Activated CD8-positive, alpha-beta memory T cell treated with anti-CD3 and anti-CD28 coated beads, Interleukin-2, amount 50 U/mL, for 24 hours (primary cell): ENCODE measurements around the gene GOLGA6L10.
"Not testable (repeated sequence)": the region's sequence is repeated elsewhere in the genome, so short reads cannot be mapped to it uniquely, and the experiment has no call there.

Experiments
- DNase-seq: peaks from one replicate; pipeline ENCODE4 v3.0.0-alpha.2; 2020; ENCODE audit errors: extremely low read depth

Gene GOLGA6L10

GRCh38 chr15:82299511-82299914 lies 49.8 kb downstream of the GOLGA6L10 start:
- DNase-seq = not testable (repeated sequence)

DNA sequence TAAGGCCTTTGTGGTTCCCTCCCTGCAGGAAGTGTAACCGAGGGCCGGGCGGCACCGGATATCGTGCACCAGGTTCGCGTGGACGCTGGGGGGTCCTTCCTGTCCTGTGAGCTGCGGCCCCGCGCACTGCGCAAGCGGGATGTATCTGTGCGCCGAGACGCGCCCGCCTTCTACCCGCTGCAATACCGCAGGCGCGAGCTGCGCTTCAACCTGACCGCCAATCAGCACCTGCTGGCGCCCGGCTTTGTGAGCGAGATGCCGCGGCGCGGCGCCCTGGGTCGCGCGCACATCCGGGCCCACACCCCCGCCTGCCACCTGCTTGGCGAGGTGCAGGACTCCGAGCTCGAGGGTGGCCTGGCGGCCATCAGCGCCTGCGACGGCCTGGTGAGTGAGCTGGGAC lies 50.8 kb downstream of the GOLGA6L10 start:
- DNase-seq = no peak

DNA sequence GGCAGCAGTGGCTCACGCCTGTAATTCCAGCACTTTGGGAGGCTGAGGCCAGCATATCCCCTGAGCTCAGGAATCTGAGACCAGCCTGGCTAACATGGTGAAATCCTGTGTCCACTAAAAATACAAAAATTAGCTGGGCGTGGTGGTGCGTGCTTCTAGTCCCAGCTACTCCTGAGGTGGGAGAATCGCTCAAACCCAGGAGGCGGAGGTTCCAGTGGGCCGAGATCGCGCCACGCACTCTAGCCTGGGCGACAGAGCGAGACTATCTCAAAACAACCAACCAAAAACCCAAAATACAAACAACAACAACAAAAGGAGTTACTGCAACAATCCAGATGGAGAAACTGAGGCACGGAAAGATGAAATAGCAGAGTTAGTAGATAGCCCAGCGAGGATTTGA lies 51.2 kb downstream of the GOLGA6L10 start:
- no peak for DNase-seq

DNA sequence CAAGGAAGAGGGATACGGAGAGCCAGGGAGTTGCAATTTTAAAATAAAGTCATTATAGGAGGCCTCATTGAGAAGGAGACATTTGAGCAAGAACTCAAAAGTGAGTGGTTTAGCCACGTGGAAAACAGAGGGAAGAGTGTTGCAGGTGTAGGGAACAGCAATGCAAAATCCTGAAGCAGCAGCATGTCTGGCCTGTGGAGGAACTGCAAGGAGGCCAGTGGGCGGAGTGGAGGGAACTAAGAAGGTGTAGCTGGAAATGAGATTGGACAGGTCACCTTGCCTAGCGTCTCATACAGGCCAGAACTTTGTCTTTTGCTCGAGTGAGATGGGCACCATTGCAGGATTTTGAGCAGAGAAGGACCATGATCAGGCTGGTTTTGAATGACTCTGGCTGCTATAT lies 51.7 kb downstream of the GOLGA6L10 start:
- no peak for DNase-seq

GRCh38 chr15:82294061-82294690 lies 55.1 kb downstream of the GOLGA6L10 start:
- no peak for DNase-seq

DNA sequence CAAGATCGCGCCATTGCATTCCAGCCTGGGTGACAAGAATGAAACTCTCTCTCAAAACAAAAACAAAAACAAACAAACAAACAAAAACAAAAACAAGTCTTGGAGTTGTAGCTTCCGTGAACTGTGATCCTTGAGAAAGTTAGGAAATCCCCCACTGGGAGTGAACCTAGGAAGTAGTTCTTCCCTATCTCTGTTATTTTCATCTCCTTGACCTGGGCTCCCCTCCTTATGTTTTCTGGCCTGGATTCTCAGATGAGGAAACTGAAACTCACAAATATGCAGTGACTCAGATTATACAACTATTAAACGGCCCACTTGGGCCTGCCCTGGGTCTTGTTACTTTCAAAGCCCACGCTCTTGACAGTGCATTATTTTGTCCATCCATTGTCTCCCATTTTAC lies 57.0 kb downstream of the GOLGA6L10 start:
- no peak for DNase-seq
